ENCODE results near the gene CAPN7.
"Not testable (repeated sequence)": the region's sequence is repeated elsewhere in the genome, so short reads cannot be mapped to it uniquely, and the experiment has no call there.

Gene CAPN7

DNA sequence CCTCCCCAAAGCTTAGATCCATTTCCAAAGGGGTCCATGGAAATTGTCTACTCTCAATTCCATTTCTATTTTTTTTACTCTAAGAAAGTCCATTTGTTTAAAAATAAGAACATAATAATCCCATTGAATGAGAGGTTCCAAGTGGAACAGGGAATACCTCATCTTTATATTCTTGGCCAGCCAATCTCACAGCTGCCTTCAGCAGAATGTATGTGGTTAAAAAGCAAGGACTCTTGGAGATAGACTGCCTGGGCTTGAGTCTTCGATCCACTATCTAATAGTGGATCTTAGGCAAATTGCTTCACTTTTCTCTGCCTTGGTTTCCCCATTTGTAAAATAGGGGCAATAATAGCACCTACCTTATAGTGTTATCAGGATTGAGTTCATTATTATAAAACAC, 24.5 kb upstream of the CAPN7 start:
- TF ChIP-seq, protein P1, sequence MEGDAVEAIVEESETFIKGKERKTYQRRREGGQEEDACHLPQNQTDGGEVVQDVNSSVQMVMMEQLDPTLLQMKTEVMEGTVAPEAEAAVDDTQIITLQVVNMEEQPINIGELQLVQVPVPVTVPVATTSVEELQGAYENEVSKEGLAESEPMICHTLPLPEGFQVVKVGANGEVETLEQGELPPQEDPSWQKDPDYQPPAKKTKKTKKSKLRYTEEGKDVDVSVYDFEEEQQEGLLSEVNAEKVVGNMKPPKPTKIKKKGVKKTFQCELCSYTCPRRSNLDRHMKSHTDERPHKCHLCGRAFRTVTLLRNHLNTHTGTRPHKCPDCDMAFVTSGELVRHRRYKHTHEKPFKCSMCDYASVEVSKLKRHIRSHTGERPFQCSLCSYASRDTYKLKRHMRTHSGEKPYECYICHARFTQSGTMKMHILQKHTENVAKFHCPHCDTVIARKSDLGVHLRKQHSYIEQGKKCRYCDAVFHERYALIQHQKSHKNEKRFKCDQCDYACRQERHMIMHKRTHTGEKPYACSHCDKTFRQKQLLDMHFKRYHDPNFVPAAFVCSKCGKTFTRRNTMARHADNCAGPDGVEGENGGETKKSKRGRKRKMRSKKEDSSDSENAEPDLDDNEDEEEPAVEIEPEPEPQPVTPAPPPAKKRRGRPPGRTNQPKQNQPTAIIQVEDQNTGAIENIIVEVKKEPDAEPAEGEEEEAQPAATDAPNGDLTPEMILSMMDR (IDR thresholded peaks at IDR 0.05; ENCODE audit: insufficient read depth, low read depth, low read length, missing control alignments), result no peak
- no peak overlapping the region for H3K4me3 ChIP-seq (ENCODE audit: low read length)
- no peak for DNase-seq (ENCODE audit: low read depth)

DNA sequence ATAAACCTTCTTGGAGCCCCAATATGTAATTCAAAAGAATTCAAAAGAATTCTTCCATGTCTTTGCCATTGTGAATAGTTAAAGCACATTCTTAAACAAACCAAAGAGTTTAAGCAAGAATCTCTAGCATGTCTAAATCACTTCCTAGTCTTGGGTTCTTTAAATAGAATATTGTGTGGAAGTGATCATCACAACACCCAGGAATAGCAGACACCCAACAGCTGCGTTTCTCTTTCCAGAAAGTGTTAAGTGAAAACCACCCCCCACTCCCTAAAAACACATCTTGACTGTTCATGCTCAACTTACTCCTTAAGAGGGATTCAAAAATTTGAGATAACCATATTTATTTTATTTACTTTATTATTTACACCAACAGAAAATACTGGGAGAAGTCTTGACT, 24.1 kb upstream of the CAPN7 start:
- no peak for DNase-seq (ENCODE audit: low read depth)
- H3K4me3 ChIP-seq (ENCODE audit: low read length), result no peak overlapping the region
- TF ChIP-seq, protein P1 (IDR thresholded peaks at IDR 0.05; ENCODE audit: insufficient read depth, low read depth, low read length, missing control alignments), result no peak

DNA sequence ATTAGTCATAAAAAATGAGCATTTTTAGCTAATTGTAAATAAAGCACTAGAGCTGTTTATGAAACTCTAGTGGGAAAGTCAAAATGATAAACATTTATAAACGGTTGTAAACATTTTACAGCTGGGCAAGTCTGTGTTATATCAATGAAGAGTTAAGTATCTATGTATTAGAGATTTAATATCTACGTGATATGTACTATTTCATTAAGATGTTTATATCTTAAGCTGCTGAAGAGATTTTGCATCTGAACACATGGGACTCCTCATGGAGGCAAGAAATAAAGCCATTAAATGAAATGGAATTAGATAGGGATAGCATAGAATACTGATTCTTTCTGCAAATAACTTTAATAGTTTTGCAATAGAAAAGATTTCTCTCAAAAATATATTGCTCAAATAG, 23.0 kb upstream of the CAPN7 start:
- DNase-seq (ENCODE audit: low read depth), result no peak
- TF ChIP-seq, protein P1 (IDR thresholded peaks at IDR 0.05; ENCODE audit: insufficient read depth, low read depth, low read length, missing control alignments), result no peak
- no peak overlapping the region for H3K4me3 ChIP-seq (ENCODE audit: low read length)

DNA sequence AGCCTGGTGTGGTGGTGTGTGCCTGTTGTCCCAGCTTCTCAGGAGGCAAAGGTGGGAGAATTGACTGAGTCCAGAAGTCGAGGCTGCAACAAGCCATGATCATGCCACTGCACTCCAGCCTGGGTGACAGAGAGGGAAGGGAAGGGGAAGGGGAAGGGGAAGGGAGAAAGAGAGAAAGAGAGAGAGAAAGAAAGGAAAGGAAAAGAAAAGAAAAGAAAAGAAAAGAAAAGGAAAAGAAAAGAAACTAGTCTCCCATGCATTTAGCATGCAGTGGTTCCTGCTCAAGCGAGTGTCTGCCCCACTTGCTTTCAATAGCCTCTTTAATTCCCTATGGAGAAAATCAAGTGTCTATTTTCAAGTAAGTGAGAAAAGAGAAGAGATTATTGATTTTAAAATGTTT, 20.6 kb upstream of the CAPN7 start:
- H3K4me3 ChIP-seq (ENCODE audit: low read length), result no peak overlapping the region
- TF ChIP-seq, protein P1 (IDR thresholded peaks at IDR 0.05; ENCODE audit: insufficient read depth, low read depth, low read length, missing control alignments), result no peak
- DNase-seq (ENCODE audit: low read depth), result no peak

DNA sequence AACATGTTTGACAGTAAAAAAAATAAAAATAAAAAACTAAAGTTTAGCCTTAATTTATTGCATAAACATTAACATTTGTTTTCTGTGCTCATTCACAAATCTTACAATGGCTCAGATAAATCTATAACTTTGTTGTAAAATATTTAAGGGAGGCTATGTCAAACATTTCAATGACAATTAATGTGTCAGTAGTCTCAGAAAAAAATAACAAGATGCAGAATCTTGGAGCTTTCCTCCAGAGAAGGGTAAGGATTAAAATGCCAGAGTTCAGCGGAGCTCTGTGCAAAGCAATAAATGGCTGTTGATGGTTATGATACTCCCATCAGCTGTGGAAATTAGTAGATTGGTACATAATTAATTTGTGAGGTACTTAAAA, 20.0 kb upstream of the CAPN7 start:
- DNase-seq (ENCODE audit: low read depth), result no peak
- TF ChIP-seq, protein P1 (IDR thresholded peaks at IDR 0.05; ENCODE audit: insufficient read depth, low read depth, low read length, missing control alignments), result no peak
- no peak overlapping the region for H3K4me3 ChIP-seq (ENCODE audit: low read length)

DNA sequence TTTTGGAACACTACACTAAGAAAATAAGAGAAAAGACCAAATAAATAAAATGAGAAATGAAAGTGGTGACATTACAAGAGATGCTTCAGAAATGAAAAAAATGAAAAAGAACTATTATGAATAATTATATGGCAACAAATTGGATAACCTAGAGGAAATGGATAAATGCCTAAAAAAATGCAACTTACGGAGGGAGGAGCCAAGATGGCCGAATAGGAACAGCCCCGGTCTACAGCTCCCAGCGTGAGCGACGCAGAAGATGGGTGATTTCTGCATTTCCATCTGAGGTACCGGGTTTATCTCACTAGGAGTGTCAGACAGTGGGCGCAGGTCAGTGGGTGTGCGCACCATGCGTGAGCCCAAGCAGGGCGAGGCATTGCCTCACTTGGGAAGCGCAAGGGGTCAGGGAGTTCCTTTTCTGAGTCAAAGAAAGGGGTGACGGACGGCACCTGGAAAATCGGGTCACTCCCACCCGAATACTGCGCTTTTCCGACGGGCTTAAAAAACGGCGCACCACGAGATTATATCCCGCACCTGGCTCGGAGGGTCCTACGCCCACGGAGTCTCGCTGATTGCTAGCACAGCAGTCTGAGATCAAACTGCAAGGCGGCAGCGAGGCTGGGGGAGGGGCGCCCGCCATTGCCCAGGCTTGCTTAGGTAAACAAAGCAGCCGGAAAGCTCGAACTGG, 19.4 kb upstream of the CAPN7 start:
- not testable (repeated sequence) for DNase-seq (ENCODE audit: low read depth); H3K4me3 ChIP-seq (ENCODE audit: low read length)

DNA sequence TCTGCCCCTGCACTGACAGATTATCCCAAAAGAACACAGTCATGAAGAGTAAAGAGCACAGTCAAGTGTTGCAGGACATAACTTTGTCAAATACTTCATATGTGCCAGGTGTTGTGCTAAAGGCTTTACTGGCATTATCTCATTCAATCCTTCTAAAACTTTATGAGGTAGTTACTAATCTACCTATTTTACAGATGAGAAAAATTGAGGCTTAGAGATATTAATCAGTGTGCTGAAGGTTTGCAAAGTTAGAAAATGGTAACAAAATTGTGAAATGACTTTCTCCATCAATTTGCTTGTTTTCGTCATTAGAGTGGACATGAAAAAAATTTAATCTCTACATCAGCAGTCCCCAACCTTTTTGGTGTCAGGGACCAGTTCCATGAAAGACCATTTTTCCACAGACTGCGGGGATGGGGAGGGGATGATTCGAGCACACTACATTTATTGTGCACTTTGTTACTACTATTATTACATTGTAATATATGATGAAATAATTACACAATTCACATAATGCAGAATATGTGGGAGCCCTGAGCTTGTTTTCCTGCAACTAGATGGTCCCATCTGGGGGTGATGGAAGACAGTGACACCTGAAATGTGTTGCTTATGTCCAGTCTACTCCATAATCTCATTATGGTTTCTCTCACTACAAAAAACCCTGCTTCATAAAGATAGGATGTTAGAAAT, 8.6 kb upstream of the CAPN7 start:
- no peak overlapping the region for H3K4me3 ChIP-seq (ENCODE audit: low read length)
- DNase-seq (ENCODE audit: low read depth), result no peak
- TF ChIP-seq, protein P1 (IDR thresholded peaks at IDR 0.05; ENCODE audit: insufficient read depth, low read depth, low read length, missing control alignments), result no peak

Measured in epithelial cell of esophagus (primary cell).